Neural progenitor cell (in vitro differentiated cells): Measurements from ENCODE around the gene BMPR1B. TPM values are rescaled to one million over a fixed set of nuclear protein-coding genes. Genes with fewer than 3 reads are reported as not detected.

Experiments used
- DNase-seq: peaks from one replicate; pipeline ENCODE4 v3.0.0-alpha.2; 2016; ENCODE audit warnings: low spot score
- H2AFZ ChIP-seq: fragments of 200-600 bp; sonication (generic); replicated peaks from 2 replicates; pipeline ENCODE4 v1.6.1; 2016; ENCODE audit warnings: antibody characterized with exemption
- H3F3A ChIP-seq: fragments of 200-600 bp; sonication (generic); 2 replicates; pipeline ENCODE4 v1.6.1; 2016; ENCODE audit warnings: antibody characterized with exemption, low read depth
- H3K27ac ChIP-seq: fragments of 200-600 bp; sonication (generic); 2 replicates; pipeline ENCODE4 v1.5.1; 2016; ENCODE audit warnings: mild to moderate bottlenecking
- H3K27me3 ChIP-seq: fragments of 200-600 bp; sonication (generic); 2 replicates; pipeline ENCODE4 v1.6.1; 2016; ENCODE audit warnings: mild to moderate bottlenecking, moderate library complexity
- H3K36me3 ChIP-seq: fragments of 200-600 bp; sonication (generic); 2 replicates; pipeline ENCODE4 v1.5.1; 2016
- H3K4me1 ChIP-seq: fragments of 200-600 bp; sonication (generic); 2 replicates; pipeline ENCODE4 v1.6.1; 2016; ENCODE audit warnings: mixed run types
- H3K4me2 ChIP-seq: fragments of 200-600 bp; sonication (generic); 2 replicates; pipeline ENCODE4 v1.6.1; 2016
- H3K4me3 ChIP-seq: fragments of 200-600 bp; sonication (generic); 2 replicates; pipeline ENCODE4 v1.5.1; 2016
- H3K79me2 ChIP-seq: fragments of 200-600 bp; sonication (generic); 2 replicates; pipeline ENCODE4 v1.6.1; 2016; ENCODE audit warnings: low read depth
- H3K9ac ChIP-seq: fragments of 200-600 bp; sonication (generic); 2 replicates; pipeline ENCODE4 v1.6.1; 2016
- H3K9me3 ChIP-seq: fragments of 200-600 bp; sonication (generic); 2 replicates; pipeline ENCODE4 v1.5.1; 2016; ENCODE audit warnings: low read depth
- H4K20me1 ChIP-seq: fragments of 200-600 bp; sonication (generic); 2 replicates; pipeline ENCODE4 v1.6.1; 2016; ENCODE audit warnings: low read depth
- H3K27ac Mint-ChIP-seq: 3 replicates; pipeline ENCODE4 v1.8.0; 2021; ENCODE audit warnings: mixed read lengths
- H3K27me3 Mint-ChIP-seq: 2 replicates; pipeline ENCODE4 v1.8.0; 2022; ENCODE audit warnings: low read depth, mild to moderate bottlenecking, inconsistent platforms, moderate library complexity, mixed read lengths; ENCODE audit not compliant: insufficient read depth
- H3K36me3 Mint-ChIP-seq: 3 replicates; pipeline ENCODE4 v1.8.0; 2021; ENCODE audit warnings: mixed read lengths
- H3K4me1 Mint-ChIP-seq: 3 replicates; pipeline ENCODE4 v1.8.0; 2021; ENCODE audit warnings: mixed read lengths
- H3K4me3 Mint-ChIP-seq: 3 replicates; pipeline ENCODE4 v1.8.0; 2021; ENCODE audit warnings: mild to moderate bottlenecking, moderate library complexity, mixed read lengths
- H3K9me3 Mint-ChIP-seq: 3 replicates; pipeline ENCODE4 v1.8.0; 2020; ENCODE audit warnings: mixed read lengths
- EZH2 ChIP-seq: fragments of 200-600 bp; sonication (generic); IDR thresholded peaks from 2 replicates; pipeline ENCODE4 v1.6.1; 2017; ENCODE audit warnings: antibody characterized with exemption, mild to moderate bottlenecking, moderate library complexity
- EZH2phosphoT487 ChIP-seq: fragments of 200-600 bp; sonication (generic); IDR thresholded peaks from 2 replicates; pipeline ENCODE4 v1.6.1; 2017; ENCODE audit warnings: antibody characterized with exemption
- total RNA-seq: library from RNA; depleted of rRNA; stranded (reverse); fragments of >200 nt; gene quantifications from 2 replicates; pipeline ENCODE4 v1.2.3, GENCODE V29; 2015; ENCODE audit warnings: low replicate concordance
- TF ChIP-seq, protein P1 (sequence below): fragments of 200-600 bp; sonication (generic); IDR thresholded peaks from 2 replicates; pipeline ENCODE4 v1.5.1; 2017; ENCODE audit warnings: antibody characterized with exemption, mild to moderate bottlenecking

Gene BMPR1B
- total RNA-seq, 1 donor from 2014 or later: 2.7 TPM

DNA sequence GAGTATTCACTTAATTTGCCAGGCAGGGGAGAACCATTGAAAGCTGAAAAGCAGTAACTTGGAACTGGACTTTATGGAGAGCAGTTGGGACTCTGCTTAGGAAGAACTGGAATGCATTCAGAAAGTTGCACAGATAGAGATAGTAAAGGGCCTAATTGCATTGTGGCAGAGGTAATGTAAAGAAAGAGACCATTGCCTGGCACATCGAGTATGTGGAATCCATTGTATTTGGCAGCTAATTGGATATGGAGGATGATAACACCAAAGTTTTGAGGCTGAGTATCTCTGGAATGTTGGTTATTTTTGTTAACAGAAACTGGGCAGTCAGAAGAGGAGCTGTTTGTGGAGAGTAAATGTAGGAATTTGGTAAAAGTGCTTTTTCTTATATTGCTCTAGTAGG lies 169.9 kb downstream of the BMPR1B start:
- no peak overlapping the region for H3K27ac Mint-ChIP-seq
- H3K4me3 ChIP-seq: no peak overlapping the region
- TF ChIP-seq, protein P1, sequence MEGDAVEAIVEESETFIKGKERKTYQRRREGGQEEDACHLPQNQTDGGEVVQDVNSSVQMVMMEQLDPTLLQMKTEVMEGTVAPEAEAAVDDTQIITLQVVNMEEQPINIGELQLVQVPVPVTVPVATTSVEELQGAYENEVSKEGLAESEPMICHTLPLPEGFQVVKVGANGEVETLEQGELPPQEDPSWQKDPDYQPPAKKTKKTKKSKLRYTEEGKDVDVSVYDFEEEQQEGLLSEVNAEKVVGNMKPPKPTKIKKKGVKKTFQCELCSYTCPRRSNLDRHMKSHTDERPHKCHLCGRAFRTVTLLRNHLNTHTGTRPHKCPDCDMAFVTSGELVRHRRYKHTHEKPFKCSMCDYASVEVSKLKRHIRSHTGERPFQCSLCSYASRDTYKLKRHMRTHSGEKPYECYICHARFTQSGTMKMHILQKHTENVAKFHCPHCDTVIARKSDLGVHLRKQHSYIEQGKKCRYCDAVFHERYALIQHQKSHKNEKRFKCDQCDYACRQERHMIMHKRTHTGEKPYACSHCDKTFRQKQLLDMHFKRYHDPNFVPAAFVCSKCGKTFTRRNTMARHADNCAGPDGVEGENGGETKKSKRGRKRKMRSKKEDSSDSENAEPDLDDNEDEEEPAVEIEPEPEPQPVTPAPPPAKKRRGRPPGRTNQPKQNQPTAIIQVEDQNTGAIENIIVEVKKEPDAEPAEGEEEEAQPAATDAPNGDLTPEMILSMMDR: no peak
- TF ChIP-seq EZH2 (no peak), EZH2phosphoT487 (no peak)
- H3K36me3 ChIP-seq: no peaks in the 10 kb centered on the region
- peaks cover 38% of the 10 kb centered on the region for H3K4me1 Mint-ChIP-seq
- H3K4me2 ChIP-seq: peak overlapping the region; percentile 16
- no peak overlapping the region for H3K9ac ChIP-seq
- H3K27ac ChIP-seq: no peak overlapping the region
- peak overlapping the region; percentile 55 for H2AFZ ChIP-seq
- H4K20me1 ChIP-seq: no peaks in the 10 kb centered on the region
- peaks cover 3% of the 10 kb centered on the region for H3K27me3 Mint-ChIP-seq
- DNase-seq: peak; percentile 26
- no peaks in the 10 kb centered on the region for H3K36me3 Mint-ChIP-seq
- no peaks in the 10 kb centered on the region for H3F3A ChIP-seq
- H3K4me1 ChIP-seq: peaks cover 16% of the 10 kb centered on the region
- H3K4me3 Mint-ChIP-seq: no peak overlapping the region
- no peaks in the 10 kb centered on the region for H3K79me2 ChIP-seq
- H3K9me3 ChIP-seq: no peaks in the 10 kb centered on the region
- no peaks in the 10 kb centered on the region for H3K9me3 Mint-ChIP-seq
- no peaks in the 10 kb centered on the region for H3K27me3 ChIP-seq

DNA sequence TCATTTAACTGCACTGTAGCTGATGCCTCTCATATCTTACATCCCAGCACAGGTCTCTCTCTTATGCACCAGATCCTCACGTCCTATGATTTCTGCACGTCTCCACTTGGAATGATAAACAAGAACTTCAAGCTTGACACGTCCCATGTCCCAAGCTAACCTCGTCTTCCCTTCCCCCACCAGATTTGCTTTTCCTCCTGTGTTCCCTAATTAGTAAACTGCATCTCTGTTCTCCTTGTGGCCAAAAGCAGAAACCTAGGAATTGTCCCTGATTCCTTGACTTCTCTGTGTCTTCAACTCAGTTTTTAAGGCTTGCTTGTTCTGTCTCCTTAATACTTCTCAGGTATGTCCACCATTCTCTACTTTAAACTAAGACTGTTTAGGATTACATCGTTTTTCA lies 171.9 kb downstream of the BMPR1B start:
- no peaks in the 10 kb centered on the region for H3K9me3 Mint-ChIP-seq
- no peaks in the 10 kb centered on the region for H3K36me3 Mint-ChIP-seq
- DNase-seq: no peak
- no peaks in the 10 kb centered on the region for H3K79me2 ChIP-seq
- no peak overlapping the region for H3K4me3 Mint-ChIP-seq
- no peak overlapping the region for H3K4me2 ChIP-seq
- no peaks in the 10 kb centered on the region for H3F3A ChIP-seq
- no peaks in the 10 kb centered on the region for H3K36me3 ChIP-seq
- H3K4me3 ChIP-seq: no peak overlapping the region
- H2AFZ ChIP-seq: no peak overlapping the region
- no peak overlapping the region for H3K27ac ChIP-seq
- H3K27me3 ChIP-seq: no peaks in the 10 kb centered on the region
- peaks cover 3% of the 10 kb centered on the region for H3K27me3 Mint-ChIP-seq
- no peaks in the 10 kb centered on the region for H3K9me3 ChIP-seq
- H4K20me1 ChIP-seq: no peaks in the 10 kb centered on the region
- peaks cover 40% of the 10 kb centered on the region for H3K4me1 Mint-ChIP-seq
- no peak overlapping the region for H3K9ac ChIP-seq
- H3K4me1 ChIP-seq: peaks cover 16% of the 10 kb centered on the region
- no peak overlapping the region for H3K27ac Mint-ChIP-seq
- TF ChIP-seq EZH2 (no peak), EZH2phosphoT487 (no peak)
- TF ChIP-seq, protein P1: no peak

DNA sequence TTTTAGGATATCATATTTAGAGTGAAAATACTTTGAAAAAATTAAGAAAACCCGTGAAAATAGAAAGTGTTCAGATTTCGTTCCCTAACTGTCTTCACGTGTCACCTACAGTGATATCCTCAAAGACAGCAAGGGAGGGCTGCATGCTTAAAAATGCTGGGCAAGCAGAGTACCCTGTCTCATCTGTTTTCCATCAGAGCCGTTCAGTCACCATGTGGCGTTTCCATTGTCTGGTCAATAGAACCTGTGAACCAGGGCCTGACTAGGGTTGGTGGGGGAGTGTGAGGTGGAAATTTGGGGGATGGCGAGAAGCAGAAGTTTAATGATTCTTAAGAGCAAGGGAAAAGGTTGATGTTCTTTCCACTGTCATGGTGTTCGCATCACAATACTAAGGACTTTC lies 173.9 kb downstream of the BMPR1B start:
- H4K20me1 ChIP-seq: no peaks in the 10 kb centered on the region
- Mint-ChIP-seq H3K4me1 (peaks cover 24% of the 10 kb centered on the region), H3K36me3 (no peaks in the 10 kb centered on the region), H3K27ac (peak overlapping the region; percentile 16), H3K4me3 (no peak overlapping the region), H3K27me3 (peaks cover 3% of the 10 kb centered on the region), H3K9me3 (no peaks in the 10 kb centered on the region)
- no peaks in the 10 kb centered on the region for H3K36me3 ChIP-seq
- no peaks in the 10 kb centered on the region for H3K79me2 ChIP-seq
- no peak overlapping the region for H3K4me3 ChIP-seq
- peak overlapping the region; percentile 14 for H3K4me2 ChIP-seq
- H3K27ac ChIP-seq: no peak overlapping the region
- H3K27me3 ChIP-seq: no peaks in the 10 kb centered on the region
- no peaks in the 10 kb centered on the region for H3K9me3 ChIP-seq
- TF ChIP-seq EZH2phosphoT487 (no peak), EZH2 (no peak)
- TF ChIP-seq, protein P1: no peak
- H3F3A ChIP-seq: no peaks in the 10 kb centered on the region
- H3K4me1 ChIP-seq: peaks cover 16% of the 10 kb centered on the region
- H3K9ac ChIP-seq: no peak overlapping the region
- DNase-seq: peak; percentile 37
- H2AFZ ChIP-seq: peak overlapping the region; percentile 32
